Pulmonary artery endothelial cell (primary cell): ENCODE data around the gene SLC16A4. TPM values are rescaled to one million over a fixed set of nuclear protein-coding genes. Genes with fewer than 3 reads are reported as not detected.
A peak's percentile ranks its signal among the peaks of the same experiment; 100 is the strongest.

Source experiments
- DNase-seq: peaks from one replicate; pipeline ENCODE4 v3.0.0-alpha.2; 2011; ENCODE audit warnings: low read depth, low spot score
- total RNA-seq: library from RNA; depleted of rRNA; stranded (reverse); fragments of >200 nt; gene quantifications from 2 replicates; pipeline ENCODE4 v1.2.3, GENCODE V29; 2014

Gene SLC16A4
- total RNA-seq, 1 donor from 2014 or later = 19.4 TPM

- no peak for DNase-seq
Measured at GRCh38 chr1:110361856-110362255, 29.0 kb downstream of the SLC16A4 start.

DNA sequence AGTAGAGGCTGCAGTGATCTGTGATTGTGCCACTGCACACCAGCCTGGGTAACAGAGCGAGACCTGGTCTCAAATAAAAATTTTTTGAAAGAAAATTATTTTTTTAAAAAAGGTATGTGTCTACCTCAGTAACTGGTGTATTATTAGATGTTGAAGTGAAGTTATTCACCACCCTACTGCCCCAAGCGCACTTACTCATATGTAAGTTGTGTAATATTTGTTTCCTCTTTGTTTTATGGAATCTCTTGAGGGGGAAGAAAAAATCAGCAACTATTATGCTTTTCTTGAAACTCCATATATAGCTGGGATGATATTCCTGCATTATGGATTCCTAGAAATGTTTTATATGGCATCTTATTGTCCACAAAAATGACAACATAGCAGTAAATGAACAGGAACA, 30.4 kb downstream of the SLC16A4 start:
- no peak for DNase-seq

DNA sequence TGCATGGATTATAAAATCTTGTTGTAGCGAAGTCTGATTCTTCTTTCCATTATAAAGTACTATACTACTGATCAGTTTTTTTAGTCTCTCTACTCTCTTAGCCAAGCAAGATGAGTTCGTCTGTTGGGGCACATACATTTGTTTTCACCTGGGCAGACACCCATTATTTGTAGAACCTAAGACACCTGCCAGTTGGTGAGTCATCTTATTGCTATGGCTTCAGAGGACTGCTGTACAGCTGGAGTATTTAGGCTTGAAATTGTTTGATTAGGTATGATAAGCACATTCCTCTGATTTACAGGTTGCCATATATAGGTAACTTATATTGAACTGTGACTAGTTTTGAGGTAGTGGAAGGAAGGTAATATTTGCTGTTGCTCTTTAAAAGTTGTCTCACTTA, 34.4 kb downstream of the SLC16A4 start:
- DNase-seq = no peak

GRCh38 chr1:110355321-110355720, 35.5 kb downstream of the SLC16A4 start:
- DNase-seq = no peak

- DNase-seq = no peak
Measured at GRCh38 chr1:110350360-110350759, 40.5 kb downstream of the SLC16A4 start.

DNA sequence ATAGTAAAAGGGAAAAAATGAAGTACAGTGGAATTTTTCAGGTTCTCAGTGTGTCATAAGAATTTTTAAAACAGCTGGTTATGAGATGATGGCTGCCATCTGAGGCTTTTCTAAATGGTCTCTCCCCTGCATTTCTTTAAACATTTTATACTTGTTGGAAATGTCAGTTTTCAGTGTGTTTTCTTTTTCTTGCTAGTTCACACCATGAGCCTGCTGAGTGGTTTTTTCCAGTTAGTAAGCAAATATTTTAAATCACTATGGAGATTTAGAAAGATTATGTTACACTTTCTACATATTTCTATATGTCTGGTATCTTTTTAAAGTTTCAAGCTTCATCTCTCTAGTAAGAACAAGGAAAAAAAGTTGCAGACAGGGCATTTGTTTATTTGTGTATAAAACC, 42.1 kb downstream of the SLC16A4 start:
- no peak for DNase-seq

GRCh38 chr1:110348050-110348449, 42.8 kb downstream of the SLC16A4 start:
- DNase-seq = no peak

GRCh38 chr1:110347182-110347893, 43.5 kb downstream of the SLC16A4 start:
- no peak for DNase-seq

GRCh38 chr1:110346690-110347089, 44.1 kb downstream of the SLC16A4 start:
- DNase-seq = no peak

GRCh38 chr1:110345480-110345879, 45.3 kb downstream of the SLC16A4 start:
- no peak for DNase-seq

DNA sequence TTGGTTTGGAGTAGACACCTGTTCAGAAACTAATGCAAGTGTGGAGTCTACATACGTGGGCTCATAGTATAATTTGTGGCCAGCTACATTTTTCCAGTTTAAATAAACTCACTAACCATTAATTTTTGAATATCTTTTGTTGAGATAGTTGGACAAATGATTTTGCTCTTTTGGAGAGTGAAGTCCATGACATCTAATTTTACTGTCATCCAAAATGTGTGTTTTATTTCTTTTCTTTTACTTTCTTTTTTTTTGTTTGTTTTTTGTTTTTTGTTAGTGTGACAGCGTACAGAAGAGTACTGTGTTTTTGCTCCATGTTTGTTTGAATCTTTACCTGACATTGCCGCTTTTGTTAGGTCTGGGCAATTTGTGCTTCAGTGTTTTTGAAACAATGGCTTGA, 46.7 kb downstream of the SLC16A4 start:
- DNase-seq = no peak

- no peak for DNase-seq
Measured at GRCh38 chr1:110343249-110343648, 47.6 kb downstream of the SLC16A4 start.

- DNase-seq = no peak
Measured at GRCh38 chr1:110341872-110342331, 48.9 kb downstream of the SLC16A4 start.

DNA sequence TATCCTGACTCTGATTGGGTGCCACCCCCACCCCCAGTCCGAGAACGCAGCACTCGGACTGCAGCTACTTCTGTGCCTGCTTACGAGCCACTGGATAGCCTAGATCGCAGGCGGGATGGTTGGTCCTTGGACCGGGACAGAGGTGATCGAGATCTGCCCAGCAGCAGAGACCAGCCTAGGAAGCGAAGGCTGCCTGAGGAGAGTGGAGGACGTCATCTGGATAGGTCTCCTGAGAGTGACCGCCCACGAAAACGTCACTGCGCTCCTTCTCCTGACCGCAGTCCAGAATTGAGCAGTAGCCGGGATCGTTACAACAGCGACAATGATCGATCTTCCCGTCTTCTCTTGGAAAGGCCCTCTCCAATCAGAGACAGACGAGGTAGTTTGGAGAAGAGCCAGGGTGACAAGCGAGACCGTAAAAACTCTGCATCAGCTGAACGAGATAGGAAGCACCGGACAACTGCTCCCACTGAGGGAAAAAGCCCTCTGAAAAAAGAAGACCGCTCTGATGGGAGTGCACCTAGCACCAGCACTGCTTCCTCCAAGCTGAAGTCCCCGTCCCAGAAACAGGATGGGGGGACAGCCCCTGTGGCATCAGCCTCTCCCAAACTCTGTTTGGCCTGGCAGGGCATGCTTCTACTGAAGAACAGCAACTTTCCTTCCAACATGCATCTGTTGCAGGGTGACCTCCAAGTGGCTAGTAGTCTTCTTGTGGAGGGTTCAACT, 49.5 kb downstream of the SLC16A4 start:
- DNase-seq = no peak

DNA sequence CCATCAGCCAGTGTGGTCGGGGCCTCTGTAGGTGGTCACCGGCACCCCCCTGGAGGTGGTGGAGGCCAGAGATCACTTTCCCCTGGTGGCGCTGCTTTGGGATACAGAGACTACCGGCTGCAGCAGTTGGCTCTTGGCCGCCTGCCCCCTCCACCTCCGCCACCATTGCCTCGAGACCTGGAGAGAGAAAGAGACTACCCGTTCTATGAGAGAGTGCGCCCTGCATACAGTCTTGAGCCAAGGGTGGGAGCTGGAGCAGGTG, 50.7 kb downstream of the SLC16A4 start:
- DNase-seq = no peak

DNA sequence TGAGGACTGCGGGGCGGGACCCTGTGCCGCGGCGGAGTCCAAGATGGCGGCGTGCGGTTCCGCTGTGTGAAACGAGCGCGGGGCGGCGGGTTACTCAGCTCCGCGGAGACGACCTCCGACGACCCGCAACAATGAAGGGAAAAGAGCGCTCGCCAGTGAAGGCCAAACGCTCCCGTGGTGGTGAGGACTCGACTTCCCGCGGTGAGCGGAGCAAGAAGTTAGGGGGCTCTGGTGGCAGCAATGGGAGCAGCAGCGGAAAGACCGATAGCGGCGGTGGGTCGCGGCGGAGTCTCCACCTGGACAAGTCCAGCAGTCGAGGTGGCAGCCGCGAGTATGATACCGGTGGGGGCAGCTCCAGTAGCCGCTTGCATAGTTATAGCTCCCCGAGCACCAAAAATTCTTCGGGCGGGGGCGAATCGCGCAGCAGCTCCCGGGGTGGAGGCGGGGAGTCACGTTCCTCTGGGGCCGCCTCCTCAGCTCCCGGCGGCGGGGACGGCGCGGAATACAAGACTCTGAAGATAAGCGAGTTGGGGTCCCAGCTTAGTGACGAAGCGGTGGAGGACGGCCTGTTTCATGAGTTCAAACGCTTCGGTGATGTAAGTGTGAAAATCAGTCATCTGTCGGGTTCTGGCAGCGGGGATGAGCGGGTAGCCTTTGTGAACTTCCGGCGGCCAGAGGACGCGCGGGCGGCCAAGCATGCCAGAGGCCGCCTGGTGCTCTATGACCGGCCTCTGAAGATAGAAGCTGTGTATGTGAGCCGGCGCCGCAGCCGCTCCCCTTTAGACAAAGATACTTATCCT, 51.2 kb downstream of the SLC16A4 start:
- DNase-seq = no peak

GRCh38 chr1:110338886-110339406, 51.9 kb downstream of the SLC16A4 start, which contains the start of gene RBM15:
Gene RBM15 (plus strand): TSS chr1:110339377. CDS start chr1:110339406, 29 bp downstream.
- peak; percentile 100 for DNase-seq

DNA sequence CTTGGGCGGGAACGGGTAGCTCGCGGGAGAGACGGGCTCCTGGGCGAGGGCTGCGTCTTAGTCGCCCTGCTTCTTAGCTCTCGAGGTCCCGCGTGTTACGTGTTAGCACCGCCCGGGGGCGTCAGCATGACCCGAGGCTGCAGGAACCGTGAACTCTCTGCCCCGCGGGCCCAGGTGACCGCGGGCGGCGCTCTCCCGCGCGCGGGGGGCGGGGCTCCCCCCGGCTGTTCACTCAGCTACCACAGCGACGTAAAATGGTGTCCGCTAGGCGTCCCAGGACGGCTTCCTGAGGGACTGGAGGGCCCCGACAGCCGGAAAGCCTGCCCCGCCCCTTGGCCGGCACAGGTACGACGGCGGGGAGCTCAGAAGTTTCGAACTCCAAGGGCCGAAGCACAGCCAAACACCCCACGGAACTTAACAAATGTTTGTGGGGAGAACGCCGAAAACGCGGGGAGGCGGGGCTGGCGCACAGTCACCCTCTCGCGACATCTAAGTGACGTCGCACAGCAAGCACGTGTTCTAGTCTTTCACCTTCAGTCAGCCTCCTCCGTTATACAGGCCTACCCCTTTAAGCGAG, 52.4 kb downstream of the SLC16A4 start:
- peak; percentile 44 for DNase-seq

GRCh38 chr1:110337704-110338308, 53.0 kb downstream of the SLC16A4 start:
- DNase-seq = no peak

DNA sequence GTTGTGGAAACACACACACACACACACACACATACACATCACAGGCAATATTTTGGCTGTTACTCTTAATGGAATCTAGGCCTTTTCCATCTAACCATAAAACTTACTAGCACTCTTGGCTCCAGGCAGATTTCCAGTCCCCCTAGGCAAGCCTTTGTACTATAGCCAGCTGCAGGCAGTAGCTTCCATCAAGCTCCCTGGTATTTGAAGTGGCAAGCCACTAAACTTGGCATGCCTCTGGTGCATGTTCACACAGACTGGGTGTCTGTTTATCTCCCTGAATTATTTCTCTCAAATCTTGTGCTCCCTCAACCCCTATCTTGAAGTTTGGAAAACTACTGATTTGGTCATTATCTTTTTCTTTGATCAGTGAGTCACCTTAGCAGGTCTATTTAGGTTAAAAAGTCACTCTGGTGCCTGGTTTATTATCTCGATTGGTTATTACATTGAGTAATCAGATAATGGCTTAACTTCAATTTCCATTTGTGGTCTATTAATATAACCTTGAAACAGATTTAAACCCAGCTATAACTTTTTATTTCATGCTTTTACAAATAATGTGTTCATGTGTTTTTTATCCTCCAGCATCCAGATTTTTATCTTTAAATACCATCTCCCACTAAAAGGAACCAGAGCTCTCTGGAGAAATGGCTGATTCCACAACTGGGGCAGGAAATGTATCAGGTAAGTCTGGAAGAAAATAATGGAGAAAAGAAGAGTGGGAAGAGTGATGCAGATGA, 54.4 kb downstream of the SLC16A4 start:
- DNase-seq = no peak

DNA sequence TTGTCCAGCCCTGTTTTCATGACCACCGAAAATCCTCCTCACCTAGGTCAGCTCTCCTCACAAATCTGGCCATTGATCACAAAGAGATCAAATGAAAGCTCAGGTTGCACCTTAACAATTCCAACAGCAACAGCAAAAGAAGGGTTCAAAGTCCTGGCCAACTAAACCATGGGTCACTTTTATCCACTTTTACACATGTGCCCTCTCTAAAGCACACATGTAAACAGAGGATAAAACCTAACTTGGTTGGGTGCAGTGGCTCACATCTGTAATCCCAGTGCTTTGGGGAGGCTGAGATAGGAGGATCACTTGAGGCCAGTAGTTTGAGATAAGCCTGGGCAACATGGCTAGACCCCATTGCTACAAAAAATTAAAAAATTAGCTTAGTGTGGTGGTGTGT, 55.6 kb downstream of the SLC16A4 start:
- no peak for DNase-seq
